PC-3 (cell line): ENCODE data around the gene SPEF1. TPM values are rescaled to one million over a fixed set of nuclear protein-coding genes. Genes with fewer than 3 reads are reported as not detected.

ENCODE experiments used
- ATAC-seq: fragments of 200-7000 bp; cut with Tn5 transposase; 2 replicates; pipeline ENCODE4 v1.9.1; 2020; ENCODE audit warnings: mild to moderate bottlenecking, moderate library complexity
- BruUV-seq: library from RNA; stranded (reverse); fragments of 400-500 nt; replicated peaks from 2 replicates; lab custom pipeline; 2021; lab: Mats Ljungman, UMichigan
- CTCF ChIA-PET: fragments of 300-600 bp; sonication (Branson Sonifier 250); formaldehyde crosslinking; loops from one replicate; lab custom pipeline; 2022; ENCODE audit warnings: antibody characterized with exemption; lab: Charles Lee
- POLR2A ChIA-PET: fragments of 300-600 bp; sonication (Branson Sonifier 250); formaldehyde crosslinking; loops from one replicate; lab custom pipeline; 2022; ENCODE audit warnings: antibody characterized with exemption; ENCODE audit not compliant: unreplicated experiment; lab: Charles Lee
- DNase-seq: peaks from one replicate; pipeline ENCODE4 v3.0.0-alpha.2; 2015
- H2AFZ ChIP-seq: fragments of 300-600 bp; sonication (generic); 2 replicates; pipeline ENCODE4 v1.6.0; 2016; ENCODE audit warnings: antibody characterized with exemption, low read length
- H3F3A ChIP-seq: fragments of 300-600 bp; sonication (generic); one replicate; pipeline ENCODE4 v1.6.0; 2017; ENCODE audit warnings: antibody characterized with exemption, low read length, control low read depth, mild to moderate bottlenecking; ENCODE audit not compliant: unreplicated experiment
- H3K27ac ChIP-seq: fragments of 300-600 bp; sonication (generic); 2 replicates; pipeline ENCODE4 v1.5.1; 2016; ENCODE audit warnings: mild to moderate bottlenecking, low read length
- H3K27me3 ChIP-seq: fragments of 300-600 bp; sonication (generic); 2 replicates; pipeline ENCODE4 v1.6.1; 2016; ENCODE audit warnings: low read length, mixed read lengths
- H3K36me3 ChIP-seq: fragments of 300-600 bp; sonication (generic); 2 replicates; pipeline ENCODE4 v1.6.1; 2016; ENCODE audit warnings: low read depth, mixed run types, low read length, mixed read lengths
- H3K4me1 ChIP-seq: fragments of 300-600 bp; sonication (generic); 2 replicates; pipeline ENCODE4 v1.5.1; 2016; ENCODE audit warnings: low read length; ENCODE audit not compliant: insufficient read depth
- H3K4me2 ChIP-seq: fragments of 300-600 bp; sonication (generic); 2 replicates; pipeline ENCODE4 v1.6.0; 2016; ENCODE audit warnings: low read length
- H3K4me3 ChIP-seq: fragments of 300-600 bp; sonication (generic); 2 replicates; pipeline ENCODE4 v1.5.1; 2016; ENCODE audit warnings: mild to moderate bottlenecking, low read length, mixed read lengths
- H3K79me2 ChIP-seq: fragments of 300-600 bp; sonication (generic); 2 replicates; pipeline ENCODE4 v1.6.1; 2017; ENCODE audit warnings: low read length, mixed read lengths
- H3K9ac ChIP-seq: fragments of 300-600 bp; sonication (generic); 2 replicates; pipeline ENCODE4 v1.6.0; 2016; ENCODE audit warnings: mild to moderate bottlenecking, low read length
- H3K9me2 ChIP-seq: fragments of 300-600 bp; sonication (generic); replicated peaks from 2 replicates; pipeline ENCODE4 v1.6.1; 2016; ENCODE audit warnings: mixed run types, low read length, mixed read lengths
- H3K9me3 ChIP-seq: fragments of 300-600 bp; sonication (generic); 2 replicates; pipeline ENCODE4 v1.6.1; 2016; ENCODE audit warnings: low read length, mixed read lengths
- H4K20me1 ChIP-seq: fragments of 300-600 bp; sonication (generic); 2 replicates; pipeline ENCODE4 v1.6.1; 2016; ENCODE audit warnings: low read length, mixed read lengths
- EZH2 ChIP-seq: fragments of 300-600 bp; sonication (generic); IDR thresholded peaks from one replicate; pipeline ENCODE4 v1.6.1; 2017; ENCODE audit warnings: antibody characterized with exemption, mild to moderate bottlenecking, low read length; ENCODE audit not compliant: unreplicated experiment
- EZH2phosphoT487 ChIP-seq: fragments of 300-600 bp; sonication (generic); IDR thresholded peaks from 2 replicates; pipeline ENCODE4 v1.6.1; 2018; ENCODE audit warnings: mild to moderate bottlenecking, antibody characterized with exemption, low read length, borderline replicate concordance
- intact Hi-C: fragments of 100-400 bp; cut with micrococcal nuclease; formaldehyde crosslinking; loops from 2 replicates; pipeline ENCODE4 v1.9.0; 2023
- total RNA-seq: library from RNA; depleted of rRNA; stranded (reverse); fragments of >200 nt; gene quantifications from 2 replicates; pipeline ENCODE4 v1.2.3, GENCODE V29; 2014
- TF ChIP-seq, protein P1 (sequence below): fragments of 300-600 bp; sonication (generic); conservative IDR thresholded peaks from 2 replicates; pipeline ENCODE4 v1.5.1; 2017; ENCODE audit warnings: antibody characterized with exemption, low read depth, mild to moderate bottlenecking, low read length

The SPEF1 gene
- total RNA-seq, 1 experiment from 2014 or later: 2.0 TPM

DNA sequence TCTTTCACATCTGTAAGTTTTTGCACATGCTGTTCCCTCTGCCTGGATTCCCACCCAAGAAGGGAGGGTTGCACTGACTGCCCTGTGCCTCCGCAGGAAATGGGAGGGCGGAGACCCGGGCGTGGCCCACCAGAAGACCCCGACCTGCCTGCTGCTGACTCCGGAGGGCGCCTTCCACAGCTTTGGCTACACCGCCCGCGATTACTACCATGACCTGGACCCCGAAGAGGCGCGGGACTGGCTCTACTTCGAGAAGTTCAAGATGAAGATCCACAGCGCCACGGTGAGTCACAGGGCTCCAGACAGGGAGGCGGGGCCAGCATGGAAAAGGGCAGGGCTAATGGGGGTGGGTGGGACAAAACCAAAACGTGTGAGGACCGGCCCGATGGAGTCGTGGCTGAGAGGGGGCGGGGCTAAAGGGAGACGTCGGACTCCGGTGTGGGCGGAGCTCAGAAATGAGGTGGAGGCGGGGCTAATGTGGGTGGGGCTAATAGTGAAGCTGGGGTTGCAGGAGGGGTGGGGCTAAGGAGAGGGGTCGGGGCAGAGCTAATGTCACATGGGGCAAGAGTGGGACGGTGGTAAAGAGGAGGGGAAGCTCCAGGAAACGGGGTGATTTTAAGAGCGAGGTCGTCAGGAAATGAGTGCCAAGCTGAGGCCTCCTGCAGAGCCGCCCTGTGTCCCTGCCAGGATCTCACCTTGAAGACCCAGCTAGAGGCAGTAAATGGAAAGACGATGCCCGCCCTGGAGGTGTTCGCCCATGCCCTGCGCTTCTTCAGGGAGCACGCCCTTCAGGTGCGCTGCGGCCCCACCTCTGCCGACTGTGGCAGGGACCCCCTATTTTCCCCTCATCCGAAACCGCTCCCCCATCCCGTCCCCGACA is 36.2 kb downstream of the SPEF1 start:
- Histone ChIP-seq H4K20me1 (no peaks in the 10 kb centered on the region), H3K4me2 (no peak overlapping the region), H3K27me3 (no peaks in the 10 kb centered on the region), H2AFZ (no peak overlapping the region), H3K9ac (no peak overlapping the region), H3F3A (no peaks in the 10 kb centered on the region), H3K79me2 (no peaks in the 10 kb centered on the region), H3K27ac (no peak overlapping the region), H3K4me1 (no peaks in the 10 kb centered on the region), H3K36me3 (no peaks in the 10 kb centered on the region), H3K9me3 (no peaks in the 10 kb centered on the region), H3K4me3 (no peak overlapping the region), H3K9me2 (no peaks in the 10 kb centered on the region)
- ChIA-PET POLR2A (interaction anchor here (0.6 kb wide), 1 partner anchor 89 kb away, joined by 4 read pairs; no protein-coding TSS in a partner anchor), CTCF (no interaction called here)
- ATAC-seq (no peak), DNase-seq (peak; percentile 15)
- intact Hi-C loops: no loop called here
- TF ChIP-seq EZH2phosphoT487 (no peak), EZH2 (no peak)
- TF ChIP-seq, protein P1, sequence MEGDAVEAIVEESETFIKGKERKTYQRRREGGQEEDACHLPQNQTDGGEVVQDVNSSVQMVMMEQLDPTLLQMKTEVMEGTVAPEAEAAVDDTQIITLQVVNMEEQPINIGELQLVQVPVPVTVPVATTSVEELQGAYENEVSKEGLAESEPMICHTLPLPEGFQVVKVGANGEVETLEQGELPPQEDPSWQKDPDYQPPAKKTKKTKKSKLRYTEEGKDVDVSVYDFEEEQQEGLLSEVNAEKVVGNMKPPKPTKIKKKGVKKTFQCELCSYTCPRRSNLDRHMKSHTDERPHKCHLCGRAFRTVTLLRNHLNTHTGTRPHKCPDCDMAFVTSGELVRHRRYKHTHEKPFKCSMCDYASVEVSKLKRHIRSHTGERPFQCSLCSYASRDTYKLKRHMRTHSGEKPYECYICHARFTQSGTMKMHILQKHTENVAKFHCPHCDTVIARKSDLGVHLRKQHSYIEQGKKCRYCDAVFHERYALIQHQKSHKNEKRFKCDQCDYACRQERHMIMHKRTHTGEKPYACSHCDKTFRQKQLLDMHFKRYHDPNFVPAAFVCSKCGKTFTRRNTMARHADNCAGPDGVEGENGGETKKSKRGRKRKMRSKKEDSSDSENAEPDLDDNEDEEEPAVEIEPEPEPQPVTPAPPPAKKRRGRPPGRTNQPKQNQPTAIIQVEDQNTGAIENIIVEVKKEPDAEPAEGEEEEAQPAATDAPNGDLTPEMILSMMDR: no peak
- BruUV-seq: no TSS peak

DNA sequence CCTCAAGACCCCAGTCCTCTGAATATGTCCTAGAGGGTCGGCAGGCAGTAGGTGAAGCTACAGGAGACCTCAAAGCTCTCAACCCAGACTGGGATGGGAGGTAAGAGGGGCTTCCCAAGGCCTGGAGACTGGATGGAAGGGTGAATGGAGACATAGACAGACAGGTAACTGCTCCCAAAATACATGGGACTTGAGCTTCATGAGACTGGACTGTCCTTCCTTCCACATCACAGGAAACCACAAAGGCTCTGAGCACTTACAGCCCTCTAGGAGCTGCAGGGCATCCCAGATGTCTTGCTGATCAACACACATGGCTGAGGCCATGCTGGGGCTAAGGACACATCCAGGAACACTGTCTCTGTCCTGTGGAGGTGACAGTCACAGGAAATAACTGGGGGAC is 37.2 kb downstream of the SPEF1 start:
- H4K20me1 ChIP-seq: no peaks in the 10 kb centered on the region
- H3K27me3 ChIP-seq: no peaks in the 10 kb centered on the region
- DNase-seq (no peak), ATAC-seq (no peak)
- H3K27ac ChIP-seq: no peak overlapping the region
- no peaks in the 10 kb centered on the region for H3K36me3 ChIP-seq
- ChIA-PET POLR2A (no interaction called here), CTCF (no interaction called here)
- H3F3A ChIP-seq: no peaks in the 10 kb centered on the region
- H3K79me2 ChIP-seq: no peaks in the 10 kb centered on the region
- H3K9me3 ChIP-seq: no peaks in the 10 kb centered on the region
- H3K9ac ChIP-seq: no peak overlapping the region
- H3K4me1 ChIP-seq: no peaks in the 10 kb centered on the region
- H2AFZ ChIP-seq: no peak overlapping the region
- no TSS peak for BruUV-seq
- intact Hi-C loops: no loop called here
- no peak overlapping the region for H3K4me2 ChIP-seq
- TF ChIP-seq, protein P1: no peak
- TF ChIP-seq EZH2: no peak
- no peaks in the 10 kb centered on the region for H3K9me2 ChIP-seq
- H3K4me3 ChIP-seq: no peak overlapping the region

DNA sequence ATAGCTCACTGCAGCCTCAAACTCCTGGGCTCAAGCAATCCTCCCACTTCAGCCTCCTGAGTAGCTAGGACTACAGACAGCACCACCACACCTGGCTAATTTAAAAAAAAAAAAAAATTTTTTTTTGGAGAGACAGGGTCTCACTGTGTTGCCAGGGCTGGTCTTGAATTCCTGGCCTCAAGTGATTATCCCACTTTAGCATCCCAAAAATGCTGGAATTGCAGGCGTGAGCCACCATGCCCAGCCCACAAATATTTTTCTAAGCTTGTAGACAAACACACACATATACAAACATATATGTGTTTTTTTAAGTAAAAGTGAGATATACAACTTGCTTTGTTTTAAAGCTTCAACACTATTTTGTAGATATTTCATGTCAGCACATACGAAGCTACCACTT is 38.0 kb downstream of the SPEF1 start:
- Histone ChIP-seq H3K4me1 (no peaks in the 10 kb centered on the region), H3K9me2 (no peaks in the 10 kb centered on the region), H3K27ac (no peak overlapping the region), H3K36me3 (no peaks in the 10 kb centered on the region), H3F3A (no peaks in the 10 kb centered on the region), H3K4me2 (no peak overlapping the region), H3K9ac (no peak overlapping the region), H2AFZ (no peak overlapping the region), H4K20me1 (no peaks in the 10 kb centered on the region), H3K4me3 (no peak overlapping the region), H3K79me2 (no peaks in the 10 kb centered on the region), H3K9me3 (no peaks in the 10 kb centered on the region), H3K27me3 (no peaks in the 10 kb centered on the region)
- POLR2A ChIA-PET: no interaction called here
- CTCF ChIA-PET: interaction anchor here (0.7 to 1.0 kb wide), 2 partner anchors 10 to 13 kb away, joined by 6 to 10 read pairs; no protein-coding TSS in a partner anchor
- intact Hi-C loops: no loop called here
- ATAC-seq (no peak), DNase-seq (no peak)
- no TSS peak for BruUV-seq
- TF ChIP-seq EZH2: no peak
- no peak for TF ChIP-seq EZH2phosphoT487
- TF ChIP-seq, protein P1: no peak
